Fibroblast of skin of left quadriceps (primary cell): ENCODE results near the gene ODAD2.

ENCODE experiments used
- DNase-seq, 2 experiments: peaks; one replicate each; pipeline ENCODE4 v3.0.0-alpha.2; 2013; ENCODE audit warnings: low read depth in 2 of 2

The ODAD2 gene

GRCh38 chr10:27857616-27858015, 141.3 kb downstream of the ODAD2 start:
- DNase-seq: no peak

GRCh38 chr10:27844223-27844622, 154.7 kb downstream of the ODAD2 start:
- DNase-seq: no peak

- DNase-seq: no peak
These were observed 160.0 kb downstream of the ODAD2 start for GRCh38 chr10:27838901-27839300.

GRCh38 chr10:27838361-27838760, 160.5 kb downstream of the ODAD2 start:
- DNase-seq: peak; percentile 12 to 13

- DNase-seq: no peak
These were observed 164.4 kb downstream of the ODAD2 start for GRCh38 chr10:27834476-27834875.

GRCh38 chr10:27833792-27834191, 165.1 kb downstream of the ODAD2 start:
- DNase-seq: no peak

GRCh38 chr10:27832826-27833225, 166.1 kb downstream of the ODAD2 start:
- DNase-seq: no peak

- DNase-seq: no peak
These were observed 172.5 kb downstream of the ODAD2 start for GRCh38 chr10:27826369-27826768.

- DNase-seq: peak; percentile 58 to 65
These were observed 176.6 kb downstream of the ODAD2 start for GRCh38 chr10:27822301-27822700.

- no peak for DNase-seq
These were observed 178.2 kb downstream of the ODAD2 start for GRCh38 chr10:27820637-27821036.

GRCh38 chr10:27819781-27820531, 178.9 kb downstream of the ODAD2 start:
- DNase-seq: peak; percentile 17 to 21

- DNase-seq: no peak
These were observed 182.6 kb downstream of the ODAD2 start for GRCh38 chr10:27816320-27816719.

- no peak for DNase-seq
These were observed 183.0 kb downstream of the ODAD2 start for GRCh38 chr10:27815846-27816245.

- DNase-seq: no peak
These were observed 183.6 kb downstream of the ODAD2 start for GRCh38 chr10:27815261-27815660.

- DNase-seq: no peak
These were observed 193.7 kb downstream of the ODAD2 start for GRCh38 chr10:27805180-27805579.

- DNase-seq: no peak
These were observed 194.7 kb downstream of the ODAD2 start for GRCh38 chr10:27804136-27804535.

- DNase-seq: no peak
These were observed 197.6 kb downstream of the ODAD2 start for GRCh38 chr10:27801171-27801785.

GRCh38 chr10:27799046-27799445, 199.8 kb downstream of the ODAD2 start:
- DNase-seq: no peak

- DNase-seq: no peak
These were observed 204.7 kb downstream of the ODAD2 start for GRCh38 chr10:27794157-27794556.

- DNase-seq: no peak
These were observed 206.7 kb downstream of the ODAD2 start for GRCh38 chr10:27792216-27792615.

- no peak for DNase-seq
These were observed 214.6 kb downstream of the ODAD2 start for GRCh38 chr10:27784272-27784671.

GRCh38 chr10:27783660-27784059, 215.2 kb downstream of the ODAD2 start:
- DNase-seq: peak; percentile 43 to 49

- peak; percentile 43 to 48 for DNase-seq
These were observed 219.3 kb downstream of the ODAD2 start for GRCh38 chr10:27779462-27780015.
